Adipose tissue (tissue), 3 donors: ENCODE results near the gene FITM2. TPM values are rescaled to one million over a fixed set of nuclear protein-coding genes. Genes with fewer than 3 reads are reported as not detected.
"Not testable (repeated sequence)": the region's sequence is repeated elsewhere in the genome, so short reads cannot be mapped to it uniquely, and the experiment has no call there.

Source experiments
- H3K27ac ChIP-seq: one replicate; pipeline ENCODE4 v1.5.1; 2013; ENCODE audit warnings: low read depth, low read length
- WGBS, 3 donors: extraction: QIAGEN DNeasy Blood & Tissue Kit; methylation state at CpG; one replicate each; pipeline ENCODE4 v1.1.7; 2013; 5-methylcytosine and 5-hydroxymethylcytosine counted together
- polyA plus RNA-seq, 3 donors: library from polyadenylated mRNA; stranded (reverse); fragments of 200-250 nt; gene quantifications; one replicate each; pipeline ENCODE4 v1.2.3, GENCODE V29; 2013
- donor health status: healthy with polysubstance abuse.
- donor health status: Bipolar disorder and iron deficiency.
- donor health status: healthy.

Gene FITM2
- polyA plus RNA-seq, 3 donors = 5.7 to 19.7 (median 6.1) TPM

DNA sequence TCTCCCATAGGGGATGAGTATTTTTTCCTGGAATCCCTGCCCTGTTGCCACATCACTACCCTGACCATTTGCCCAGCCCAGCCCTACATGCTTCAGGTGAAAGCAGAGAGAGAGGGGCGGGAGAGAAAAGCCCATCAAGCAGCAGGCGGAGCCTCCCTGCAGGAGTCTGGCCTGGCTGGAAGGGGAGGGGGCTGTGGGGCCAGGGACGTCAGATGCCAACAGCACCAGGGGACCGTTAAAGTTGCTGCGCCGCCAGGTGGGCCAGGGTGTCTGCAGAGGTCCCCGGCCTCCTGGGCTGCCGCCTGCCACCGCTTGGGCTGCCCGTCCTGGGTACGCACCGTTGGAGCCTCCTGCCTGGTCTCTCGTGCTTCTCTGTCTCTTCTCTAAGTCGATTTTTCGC, 25.1 kb upstream of the FITM2 start:
- 33 to 55% (median 38%) methylated on average over 7 to 15 of the region's 15 CpGs for WGBS, 3 donors
- H3K27ac ChIP-seq = no peak overlapping the region

DNA sequence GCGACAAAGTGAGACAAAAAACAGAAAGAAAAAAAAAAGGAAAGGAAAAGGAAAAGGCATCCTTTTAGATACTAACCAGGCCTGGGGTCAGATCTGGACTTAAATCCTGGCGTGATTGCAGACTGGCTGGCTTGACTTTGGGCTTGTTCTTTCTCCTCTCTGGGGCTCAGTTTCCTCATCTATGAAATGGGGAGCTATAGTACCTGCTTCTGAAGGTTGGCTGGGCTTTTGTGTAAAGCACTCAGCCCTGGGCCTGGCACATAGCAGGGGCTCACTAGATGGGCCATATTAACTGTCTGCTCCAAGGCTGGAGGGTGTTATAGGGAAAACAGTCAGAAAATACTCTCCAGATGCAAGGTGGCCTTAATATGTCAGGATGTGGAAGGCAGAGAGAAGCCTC, 24.7 kb upstream of the FITM2 start:
- no peak overlapping the region for H3K27ac ChIP-seq
- WGBS, 3 donors = 78 to 88% (median 81%) methylated on average over 2 of the region's 2 CpGs

DNA sequence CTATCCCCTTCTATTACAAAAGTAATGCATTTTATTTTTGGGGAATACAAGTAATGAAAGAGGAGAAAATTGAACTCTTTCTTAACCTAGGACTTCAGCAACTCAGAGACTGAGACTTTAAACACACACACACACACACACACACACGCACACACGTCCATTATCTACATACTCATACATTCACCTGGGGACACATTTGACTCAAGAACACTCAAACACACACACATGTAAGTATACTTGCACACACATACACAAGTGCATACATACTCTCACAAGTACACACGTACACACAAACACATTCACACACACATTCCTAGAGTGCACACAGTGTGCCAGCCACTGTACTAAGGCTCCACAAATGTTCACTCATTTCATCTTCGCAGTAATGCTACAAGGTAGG, 23.7 kb upstream of the FITM2 start:
- 76 to 87% (median 76%) methylated on average over 4 of the region's 4 CpGs for WGBS, 3 donors
- H3K27ac ChIP-seq = no peak overlapping the region

- H3K27ac ChIP-seq = no peak overlapping the region
- WGBS, 3 donors = 30 to 58% (median 42%) methylated on average over 8 of the region's 8 CpGs
Observed at GRCh38 chr20:44334306-44334705, 23.3 kb upstream of the FITM2 start.

DNA sequence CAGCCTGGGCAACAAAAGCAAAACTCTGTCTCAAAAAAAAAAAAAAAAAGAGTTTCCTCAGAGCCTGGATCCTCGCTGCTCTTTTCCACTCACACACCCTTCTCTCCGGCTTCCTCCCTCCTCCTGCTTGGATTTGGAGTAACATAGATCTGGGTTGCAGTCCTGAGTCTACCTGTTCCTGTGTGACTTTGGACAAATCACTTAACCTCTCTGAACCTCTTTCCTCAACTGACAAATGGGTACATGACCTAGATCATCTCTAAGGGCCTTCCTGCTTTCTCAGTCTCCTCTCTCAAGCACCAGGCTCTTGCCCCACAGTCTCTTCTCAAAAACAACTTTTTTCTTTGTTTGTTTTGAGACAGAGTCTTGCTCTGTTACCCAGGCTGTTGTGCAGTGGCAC, 20.2 kb upstream of the FITM2 start:
- H3K27ac ChIP-seq = no peak overlapping the region
- WGBS, 3 donors = 79 to 93% (median 92%) methylated on average over 2 of the region's 2 CpGs

GRCh38 chr20:44328428-44328827, 17.4 kb upstream of the FITM2 start:
- no peak overlapping the region for H3K27ac ChIP-seq
- WGBS, 3 donors = 79 to 90% (median 88%) methylated on average over 4 of the region's 4 CpGs

DNA sequence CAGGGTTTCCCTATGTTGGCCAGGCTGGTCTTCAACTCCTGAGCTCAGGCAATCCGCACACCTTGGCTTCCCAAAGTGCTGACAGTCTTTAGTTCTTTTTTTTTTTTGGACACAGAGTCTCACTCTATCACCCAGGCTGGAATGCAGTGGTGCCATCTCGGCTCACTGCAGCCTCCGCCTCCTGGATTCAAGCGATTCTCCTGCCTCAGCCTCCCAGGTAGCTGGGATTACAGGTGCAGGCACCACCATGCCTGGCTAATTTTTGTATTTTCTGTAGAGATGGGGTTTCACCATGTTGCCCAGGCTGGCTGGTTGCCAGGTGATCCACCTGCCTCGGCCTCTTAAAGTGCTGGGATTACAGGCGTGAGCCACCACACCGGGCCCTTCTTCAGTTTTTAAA, 16.7 kb upstream of the FITM2 start:
- not testable (repeated sequence) for H3K27ac ChIP-seq
- WGBS, 3 donors = 87 to 93% (median 92%) methylated on average over 7 of the region's 7 CpGs

DNA sequence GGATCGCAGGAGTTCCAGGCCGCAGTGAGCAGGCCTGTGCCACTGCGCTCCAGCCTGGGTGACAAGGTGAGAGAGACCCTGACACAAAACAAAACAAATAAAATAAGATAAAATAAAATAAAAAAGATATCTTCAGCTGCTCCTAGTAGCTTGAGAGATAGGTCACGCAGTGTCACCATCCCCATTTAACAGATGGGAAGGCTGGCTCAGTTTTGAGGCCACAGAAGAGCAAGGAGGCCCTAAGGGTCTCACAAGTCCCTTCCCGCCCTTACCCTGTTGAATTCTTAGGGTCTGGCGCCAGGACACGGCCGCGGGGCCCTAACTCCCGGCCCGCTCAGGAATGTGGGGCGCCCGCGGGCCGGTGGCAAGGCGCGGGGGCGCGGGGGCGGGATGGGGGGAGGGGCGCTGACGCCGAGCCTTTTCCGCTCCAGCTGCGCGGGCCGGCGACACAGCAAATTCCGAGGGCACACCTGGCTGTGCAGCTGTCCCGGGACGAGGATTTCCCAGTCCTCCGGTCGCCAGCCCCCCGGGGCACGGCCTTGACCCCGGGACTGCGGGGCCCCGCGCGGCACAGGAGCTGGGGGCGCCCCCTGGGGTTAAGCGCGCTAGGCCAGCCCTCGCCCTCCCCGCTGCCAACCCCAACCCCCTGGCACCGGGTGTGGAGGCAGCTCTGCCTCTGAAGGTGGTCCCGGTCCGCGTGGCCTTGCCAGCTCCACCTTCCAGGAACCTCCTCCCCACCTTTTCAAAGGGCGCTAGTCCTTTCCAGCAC, 15.6 kb upstream of the FITM2 start:
- H3K27ac ChIP-seq = no peak overlapping the region
- WGBS, 3 donors = 12 to 15% (median 12%) methylated on average over 47 to 50 of the region's 50 CpGs

DNA sequence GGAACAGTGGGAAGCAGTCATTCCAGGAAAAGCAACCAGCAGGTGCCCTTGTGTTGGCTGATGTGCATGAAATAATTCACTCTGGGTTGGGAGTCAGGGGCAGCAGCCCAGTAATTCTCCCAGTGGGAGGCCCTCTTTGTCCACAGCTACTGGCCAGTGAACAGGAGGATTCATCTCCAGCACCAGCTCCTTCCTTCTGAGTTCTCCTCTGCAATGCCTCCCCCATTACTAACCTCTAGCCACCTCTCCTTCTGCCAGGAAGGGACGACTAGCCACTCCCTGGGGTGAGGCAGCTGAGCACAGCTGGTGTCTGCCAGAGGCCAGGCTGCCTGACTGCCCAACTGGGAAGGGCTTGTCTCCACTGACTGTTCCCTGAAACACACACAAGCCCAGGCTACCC, 13.3 kb upstream of the FITM2 start:
- WGBS, 3 donors = 12 to 44% (median 40%) methylated on average over 1 of the region's 1 CpG
- no peak overlapping the region for H3K27ac ChIP-seq

- WGBS, 3 donors = 89 to 98% (median 92%) methylated on average over 2 of the region's 2 CpGs
Observed at GRCh38 chr20:44319839-44320422, 8.9 kb upstream of the FITM2 start.

GRCh38 chr20:44314870-44315269, 3.9 kb upstream of the FITM2 start:
- H3K27ac ChIP-seq = no peak overlapping the region

More at GRCh38 chr20:44319839-44320422, 8.9 kb upstream of the FITM2 start:
- H3K27ac ChIP-seq = no peak overlapping the region

GRCh38 chr20:44309763-44310663, 989 bp downstream of the FITM2 start:
- H3K27ac ChIP-seq = no peak overlapping the region
- WGBS, 3 donors = 16 to 17% (median 16%) methylated on average over 17 of the region's 17 CpGs

DNA sequence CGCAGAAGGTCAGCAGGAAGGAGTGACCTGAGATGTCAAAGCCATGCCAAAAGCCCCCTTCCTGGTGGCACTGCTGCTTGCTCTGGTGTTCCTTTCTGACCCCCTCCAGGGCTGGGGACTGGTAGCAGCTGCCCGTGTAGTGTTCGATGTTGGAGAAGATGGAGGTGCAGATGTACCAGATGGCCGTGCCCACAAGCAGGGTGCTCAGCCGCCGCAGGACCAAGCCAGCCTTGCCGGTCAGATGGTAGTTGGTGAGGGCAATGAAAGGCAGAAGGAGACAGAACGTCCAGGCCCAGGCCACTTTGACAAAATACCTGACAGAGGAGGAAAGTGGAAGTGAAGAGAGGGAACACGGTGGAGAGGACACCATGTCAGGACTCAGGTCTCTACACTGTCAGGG, 4.1 kb downstream of the FITM2 start:
- 91 to 94% (median 92%) methylated on average over 9 of the region's 9 CpGs for WGBS, 3 donors
- no peak overlapping the region for H3K27ac ChIP-seq

GRCh38 chr20:44304383-44304782, 6.6 kb downstream of the FITM2 start:
- no peak overlapping the region for H3K27ac ChIP-seq

DNA sequence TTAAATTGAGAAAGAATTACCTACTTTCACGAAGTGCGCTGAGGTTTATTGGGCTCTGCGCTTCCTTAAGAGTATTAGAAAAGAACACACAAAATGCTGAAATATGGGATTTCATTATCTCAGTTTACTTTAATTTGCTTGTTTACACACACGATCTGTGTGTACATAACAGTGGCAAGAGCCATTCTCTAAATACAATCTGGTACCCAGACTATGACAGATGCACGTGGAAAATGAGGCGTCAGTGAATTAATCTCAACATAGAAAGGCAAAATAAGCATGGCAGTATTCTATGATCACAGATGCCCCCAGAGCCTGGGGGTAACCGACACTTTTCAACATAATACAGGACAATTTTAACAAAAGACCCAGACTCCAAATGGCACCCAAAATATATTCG, 8.3 kb downstream of the FITM2 start:
- WGBS, 3 donors = 72 to 93% (median 90%) methylated on average over 8 of the region's 8 CpGs
- H3K27ac ChIP-seq = no peak overlapping the region

DNA sequence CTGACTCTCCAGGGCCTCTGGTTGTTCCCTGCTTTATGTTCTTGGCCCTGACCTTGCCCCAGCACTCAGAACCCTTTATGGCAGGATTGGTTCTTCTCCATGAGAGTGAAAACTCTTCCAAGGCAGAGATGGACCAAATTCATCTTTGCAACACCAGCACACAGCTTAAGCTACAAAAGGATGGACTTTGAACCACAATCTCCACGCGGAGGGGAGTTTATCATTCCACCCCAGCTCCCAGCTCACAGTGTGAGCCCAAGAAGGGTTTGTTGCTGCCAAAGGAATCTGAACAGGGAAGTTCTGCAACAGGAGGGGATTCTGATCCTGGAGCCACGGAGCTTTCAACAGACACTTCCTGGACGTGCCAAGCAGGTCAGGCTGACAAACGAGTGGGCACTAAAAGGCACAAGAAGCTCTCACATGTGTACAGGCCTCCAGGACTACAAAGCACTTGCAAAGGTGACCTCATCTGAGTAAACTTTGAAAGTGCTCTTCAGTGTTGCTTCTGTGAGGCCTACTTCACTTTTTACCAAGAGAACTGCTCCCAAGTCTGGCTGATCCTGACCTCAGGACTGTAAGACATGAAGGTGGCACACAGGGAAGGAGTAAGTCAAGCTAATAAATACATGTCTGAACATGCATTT, 8.9 kb downstream of the FITM2 start:
- no peak overlapping the region for H3K27ac ChIP-seq
- WGBS, 3 donors = 19 to 63% (median 58%) methylated on average over 5 of the region's 5 CpGs

GRCh38 chr20:44301285-44301684, 9.7 kb downstream of the FITM2 start:
- no peak overlapping the region for H3K27ac ChIP-seq

GRCh38 chr20:44299011-44299535, 11.9 kb downstream of the FITM2 start:
- 90 to 97% (median 94%) methylated on average over 30 to 42 of the region's 42 CpGs for WGBS, 3 donors

DNA sequence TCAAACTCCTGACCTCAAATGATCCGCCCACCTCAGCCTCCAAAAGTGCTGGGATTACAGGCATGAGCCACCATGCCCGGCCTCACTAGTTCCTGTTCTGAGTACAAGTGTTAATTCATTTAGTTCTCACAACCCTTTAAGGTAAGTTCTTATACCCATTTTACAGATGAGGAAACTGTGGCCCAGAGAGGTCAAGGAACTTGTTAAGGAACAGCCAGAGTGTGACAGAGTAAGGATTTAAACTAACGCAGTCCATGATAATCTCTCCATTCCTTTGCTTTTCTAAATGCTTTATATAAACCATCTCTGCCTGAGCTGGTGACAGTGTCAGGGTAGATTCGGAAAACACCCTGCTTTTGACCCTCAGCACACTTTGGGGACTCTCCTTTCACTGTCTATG, 13.3 kb downstream of the FITM2 start:
- H3K27ac ChIP-seq = no peak overlapping the region
- WGBS, 3 donors = 91 to 95% (median 94%) methylated on average over 4 of the region's 4 CpGs

More at GRCh38 chr20:44299011-44299535, 11.9 kb downstream of the FITM2 start:
- H3K27ac ChIP-seq = not testable (repeated sequence)
